ENCODE data around the gene FEM1B. TPM values are rescaled to one million over a fixed set of nuclear protein-coding genes. Genes with fewer than 3 reads are reported as not detected.
A peak's percentile ranks its signal among the peaks of the same experiment; 100 is the strongest.

The FEM1B gene
- total and polyA plus RNA-seq, 2 of the 8 experiments (the other 6 are each of a cell fraction or from before 2014, with no cell fraction given), result 36.1 to 83.8 TPM

- Histone ChIP-seq H3K27ac (ENCODE audit: low read depth, low read length) (no peak overlapping the region), H2BK15ac (ENCODE audit: low read length) (0 out of 2 replicates have a peak overlapping the region, but pooled peaks have one; percentile 92), H2AFZ (ENCODE audit: low read length) (peak overlapping the region; percentile 18; the same call in 1 of the 2 replicates), H3K79me2 (ENCODE audit: control insufficient read depth in 1 of 2, insufficient read depth in 2 of 2, low read length in 2 of 2) (no peaks in the 10 kb centered on the region), H3K9me3 (ENCODE audit: insufficient read depth in 2 of 2, low read depth in 1 of 2, low read length in 1 of 2) (no peaks in the 10 kb centered on the region), H3K4me1 (replicated peaks in 1 of 4; ENCODE audit: control insufficient read depth in 3 of 4, insufficient read depth in 4 of 4, low read length in 3 of 4) (peaks cover 0 to 25% (median 16%) of the 10 kb centered on the region in 4 experiments; a peak in 6 of 7 replicates), H2BK20ac (ENCODE audit: low read length) (0 out of 2 replicates have a peak overlapping the region, but pooled peaks have one; percentile 15), H4K5ac (ENCODE audit: insufficient read length, low read depth, low read length) (no peak overlapping the region), H3K4me2 (ENCODE audit: insufficient read depth in 1 of 2, low read depth in 2 of 2, low read length in 2 of 2) (no peak overlapping the region), H3K18ac (ENCODE audit: extremely low read depth, low read length) (0 out of 2 replicates have a peak overlapping the region, but pooled peaks have one; percentile 27), H2BK120ac (replicated peaks; ENCODE audit: low read depth, low read length) (no peak overlapping the region), H4K91ac (replicated peaks; ENCODE audit: insufficient read length, low read length) (peak overlapping the region; percentile 17), H3K14ac (ENCODE audit: insufficient read length) (no peak overlapping the region), H2BK5ac (ENCODE audit: low read depth, low read length) (no peak overlapping the region; the same call in 1 of the 2 replicates), H4K20me1 (replicated peaks in 1 of 2; ENCODE audit: control insufficient read depth in 1 of 2, insufficient read depth in 2 of 2, low read length in 2 of 2) (no peaks in the 10 kb centered on the region), H3K4me3 (ENCODE audit: extremely low read depth in 1 of 4, insufficient read depth in 2 of 4, low read depth in 3 of 4, low read length in 4 of 4) (no peak overlapping the region), H3K4ac (replicated peaks; ENCODE audit: insufficient read length, low read depth, low read length) (no peak overlapping the region), H3K23ac (ENCODE audit: insufficient read length) (no peak overlapping the region), H2AK5ac (ENCODE audit: low read depth, low read length) (no peak overlapping the region), H3K27me3 (replicated peaks in 1 of 4; ENCODE audit: control insufficient read depth in 3 of 4, extremely low read depth in 1 of 4, insufficient read depth in 3 of 4, low read length in 3 of 4) (no peaks in the 10 kb centered on the region), H3K36me3 (ENCODE audit: control insufficient read depth in 2 of 4, insufficient read depth in 4 of 4, low read length in 3 of 4) (no peaks in the 10 kb centered on the region), H3K56ac (replicated peaks; ENCODE audit: insufficient read length, low read depth, low read length) (no peak overlapping the region), H3K23me2 (ENCODE audit: low read depth, low read length) (0 out of 2 replicates have a peak, but pooled peaks cover 2% of the 10 kb centered on the region), H3K9ac (replicated peaks in 1 of 4; ENCODE audit: extremely low read depth in 1 of 4, low read depth in 3 of 4, low read length in 3 of 4) (no peak overlapping the region), H2BK12ac (ENCODE audit: low read depth, low read length) (peak overlapping the region; percentile 87), H4K8ac (ENCODE audit: extremely low read depth, insufficient read depth, low read length) (no peak overlapping the region; the same call in 1 of the 2 replicates), H3K79me1 (ENCODE audit: low read depth, low read length) (no peaks in the 10 kb centered on the region)
- DNase-seq (ENCODE audit: low read depth in 1 of 2, low spot score in 2 of 2) (peak in 1 of 2 experiments; percentile 44), FAIRE-seq (no peak)
- POLR2A ChIA-PET (ENCODE audit: partially characterized antibody), result interaction anchor here (0.7 to 2.6 kb wide), 2 partner anchors 32 to 82 kb away, joined by 3 to 7 read pairs; no protein-coding TSS in a partner anchor
- CTCF ChIA-PET (ENCODE audit: partially characterized antibody), result interaction anchor here (0.6 to 4.3 kb wide), 14 partner anchors 8 to 237 kb away, joined by 3 to 13 read pairs (median 4); no protein-coding TSS in a partner anchor
- WGBS, 2 experiments (ENCODE audit: extremely low coverage in 1 of 2, insufficient coverage in 1 of 2, insufficient read length in 1 of 2, insufficient replicate concordance in 2 of 2, low coverage in 1 of 2, low lambda C conversion rate in 2 of 2, missing lambda C conversion rate in 1 of 2), result 86% methylated on average over 17 of the region's 18 CpGs; no CpG with 5 or more reads in 1 of the 2 experiments
- TF ChIP-seq EZH2 (IDR thresholded peaks at IDR 0.05; ENCODE audit: low read depth, low read length, severe bottlenecking) (no peak), MAX (IDR thresholded peaks at IDR 0.05) (0 out of 2 replicates have a peak, but pooled peaks have one; percentile 29), SIX5 (IDR thresholded peaks at IDR 0.05; ENCODE audit: low read depth, low read length) (no peak), SIN3A (conservative IDR thresholded peaks at IDR 0.05 in 1 of 2, IDR thresholded peaks at IDR 0.05 in 1 of 2; ENCODE audit: low read depth in 1 of 2, low read length in 2 of 2) (no peak), TBP (IDR thresholded peaks at IDR 0.05; ENCODE audit: low read depth, low read length) (no peak), KDM4A (IDR thresholded peaks at IDR 0.05; ENCODE audit: low read depth, low read length, severe bottlenecking) (no peak), E2F6 (IDR thresholded peaks at IDR 0.05) (peak; percentile 36; the same call in 1 of the 2 replicates), SP4 (IDR thresholded peaks at IDR 0.05; ENCODE audit: low read length) (no peak)
Measured at GRCh38 chr15:68312701-68313204, 35.2 kb downstream of the FEM1B start.

Data from H1 (cell line).